Keratinocyte (primary cell): Measurements from ENCODE around the gene FIZ1.

ENCODE experiments used
- CTCF ChIP-seq, 3 experiments: IDR thresholded peaks in 1 of 3; conservative IDR thresholded peaks in 1 of 3; optimal IDR thresholded peaks in 1 of 3; 2 replicates in 2 of 3; 3 replicates in 1 of 3; pipeline versions ENCODE3 to v1.5.1; 2011; ENCODE audit warnings: low read length in 3 of 3, mild to moderate bottlenecking in 3 of 3, moderate library complexity in 2 of 3, control low read depth in 1 of 3, inconsistent platforms in 1 of 3; ENCODE audit not compliant: insufficient read depth in 2 of 3; ENCODE audit errors: extremely low read depth in 1 of 3
- EZH2 ChIP-seq: IDR thresholded peaks from one replicate; pipeline ENCODE4 v1.6.1; 2012; ENCODE audit warnings: inconsistent platforms, mild to moderate bottlenecking, low read length, moderate library complexity

- no peak for TF ChIP-seq CTCF (optimal IDR thresholded peaks at IDR 0.05 in 1 of 3, IDR thresholded peaks at IDR 0.05 in 1 of 3, conservative IDR thresholded peaks at IDR 0.05 in 1 of 3; ENCODE audit: extremely low read depth in 1 of 3, insufficient read depth in 2 of 3, low read length in 3 of 3)
- TF ChIP-seq EZH2, result no peak
These were observed 25.0 kb upstream of the FIZ1 start, which contains the start of gene ZNF784 for GRCh38 chr19:55624109-55625003.
